GM10248 (cell line): ENCODE data around the gene GPR137B.
"Not testable (repeated sequence)": the region's sequence is repeated elsewhere in the genome, so short reads cannot be mapped to it uniquely, and the experiment has no call there.

Experiments
- CTCF ChIA-PET: fragments of 300-600 bp; sonication (Branson Sonifier 250); formaldehyde crosslinking; extraction: SDS; loops from one replicate; lab custom pipeline; 2021; ENCODE audit warnings: antibody characterized with exemption; lab: Yijun Ruan, JAX
- POLR2A ChIA-PET: fragments of 350-650 bp; sonication (Branson Sonifier 250); formaldehyde crosslinking; extraction: SDS; loops from one replicate; lab custom pipeline; 2020; ENCODE audit warnings: antibody characterized with exemption; lab: Yijun Ruan, JAX
- DNase-seq: peaks from one replicate; pipeline ENCODE4 v3.0.0; 2012; ENCODE audit errors: extremely low spot score
- TF ChIP-seq, protein P1 (sequence below): IDR thresholded peaks from 2 replicates; pipeline ENCODE4 v1.5.1; 2012; ENCODE audit warnings: mild to moderate bottlenecking, low read depth; ENCODE audit errors: extremely low read depth, missing control alignments, control extremely low read depth

GPR137B gene, protein sequence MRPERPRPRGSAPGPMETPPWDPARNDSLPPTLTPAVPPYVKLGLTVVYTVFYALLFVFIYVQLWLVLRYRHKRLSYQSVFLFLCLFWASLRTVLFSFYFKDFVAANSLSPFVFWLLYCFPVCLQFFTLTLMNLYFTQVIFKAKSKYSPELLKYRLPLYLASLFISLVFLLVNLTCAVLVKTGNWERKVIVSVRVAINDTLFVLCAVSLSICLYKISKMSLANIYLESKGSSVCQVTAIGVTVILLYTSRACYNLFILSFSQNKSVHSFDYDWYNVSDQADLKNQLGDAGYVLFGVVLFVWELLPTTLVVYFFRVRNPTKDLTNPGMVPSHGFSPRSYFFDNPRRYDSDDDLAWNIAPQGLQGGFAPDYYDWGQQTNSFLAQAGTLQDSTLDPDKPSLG

DNA sequence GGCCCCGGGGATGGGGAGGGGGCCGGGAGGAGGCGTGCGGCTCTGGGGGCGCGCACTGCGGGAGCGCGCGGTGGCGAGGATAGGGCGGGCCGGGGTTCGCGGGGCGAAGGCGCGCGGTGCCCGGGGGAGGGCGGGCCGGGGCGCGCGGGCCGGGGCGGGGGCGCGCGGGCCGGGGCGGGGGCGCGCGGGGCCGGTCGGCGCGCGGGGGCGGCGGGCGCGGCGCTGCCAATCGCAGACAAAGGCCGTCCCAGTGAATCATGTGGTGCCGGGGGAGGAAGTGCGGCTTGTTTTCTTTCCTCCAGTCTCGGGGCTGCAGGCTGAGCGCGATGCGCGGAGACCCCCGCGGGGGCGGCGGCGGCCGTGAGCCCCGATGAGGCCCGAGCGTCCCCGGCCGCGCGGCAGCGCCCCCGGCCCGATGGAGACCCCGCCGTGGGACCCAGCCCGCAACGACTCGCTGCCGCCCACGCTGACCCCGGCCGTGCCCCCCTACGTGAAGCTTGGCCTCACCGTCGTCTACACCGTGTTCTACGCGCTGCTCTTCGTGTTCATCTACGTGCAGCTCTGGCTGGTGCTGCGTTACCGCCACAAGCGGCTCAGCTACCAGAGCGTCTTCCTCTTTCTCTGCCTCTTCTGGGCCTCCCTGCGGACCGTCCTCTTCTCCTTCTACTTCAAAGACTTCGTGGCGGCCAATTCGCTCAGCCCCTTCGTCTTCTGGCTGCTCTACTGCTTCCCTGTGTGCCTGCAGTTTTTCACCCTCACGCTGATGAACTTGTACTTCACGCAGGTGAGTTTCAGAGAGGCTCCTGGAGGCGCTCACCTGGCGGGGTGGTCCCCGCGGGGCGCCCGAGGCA, at the start of gene GPR137B:
Gene GPR137B (plus strand): TSS at position 287 of the 851 bp plus-strand sequence. CDS start 84 bp downstream, at position 371.
- POLR2A ChIA-PET: interaction anchor here (1.6 kb wide), 1 partner anchor 14 kb away, joined by 4 read pairs; no protein-coding TSS in a partner anchor

DNA sequence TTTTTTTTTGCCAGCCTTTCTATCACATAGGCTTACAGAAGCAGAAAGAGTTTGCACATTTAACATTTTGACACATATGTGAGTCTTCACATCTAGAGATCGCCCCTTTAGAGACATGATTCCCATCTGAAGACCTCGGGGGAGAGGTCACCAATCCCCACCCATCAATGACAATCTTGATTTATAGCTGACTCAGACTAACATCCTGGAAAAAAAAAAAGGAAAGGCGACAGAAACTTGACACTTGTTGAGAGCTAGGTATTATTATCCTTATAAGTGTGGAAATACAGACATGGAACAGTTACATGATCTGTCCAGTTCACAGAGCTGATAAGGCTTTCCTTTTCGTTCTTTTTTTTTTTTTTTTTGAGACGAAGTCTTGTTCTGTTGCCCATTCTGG, 49.4 kb upstream of the GPR137B start:
- DNase-seq: no peak
- POLR2A ChIA-PET: no interaction called here
- CTCF ChIA-PET: interaction anchor here (1.4 kb wide), 1 partner anchor 28 kb away, joined by 3 read pairs; no protein-coding TSS in a partner anchor
- TF ChIP-seq, protein P1, sequence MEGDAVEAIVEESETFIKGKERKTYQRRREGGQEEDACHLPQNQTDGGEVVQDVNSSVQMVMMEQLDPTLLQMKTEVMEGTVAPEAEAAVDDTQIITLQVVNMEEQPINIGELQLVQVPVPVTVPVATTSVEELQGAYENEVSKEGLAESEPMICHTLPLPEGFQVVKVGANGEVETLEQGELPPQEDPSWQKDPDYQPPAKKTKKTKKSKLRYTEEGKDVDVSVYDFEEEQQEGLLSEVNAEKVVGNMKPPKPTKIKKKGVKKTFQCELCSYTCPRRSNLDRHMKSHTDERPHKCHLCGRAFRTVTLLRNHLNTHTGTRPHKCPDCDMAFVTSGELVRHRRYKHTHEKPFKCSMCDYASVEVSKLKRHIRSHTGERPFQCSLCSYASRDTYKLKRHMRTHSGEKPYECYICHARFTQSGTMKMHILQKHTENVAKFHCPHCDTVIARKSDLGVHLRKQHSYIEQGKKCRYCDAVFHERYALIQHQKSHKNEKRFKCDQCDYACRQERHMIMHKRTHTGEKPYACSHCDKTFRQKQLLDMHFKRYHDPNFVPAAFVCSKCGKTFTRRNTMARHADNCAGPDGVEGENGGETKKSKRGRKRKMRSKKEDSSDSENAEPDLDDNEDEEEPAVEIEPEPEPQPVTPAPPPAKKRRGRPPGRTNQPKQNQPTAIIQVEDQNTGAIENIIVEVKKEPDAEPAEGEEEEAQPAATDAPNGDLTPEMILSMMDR: no peak

More for the DNA sequence above, at the start of gene GPR137B:
- TF ChIP-seq, protein P1: no peak
- peak; percentile 89 for DNase-seq
- CTCF ChIA-PET: interaction anchor here (3.4 kb wide), 1 partner anchor 13 kb away, joined by 15 read pairs; no protein-coding TSS in a partner anchor

DNA sequence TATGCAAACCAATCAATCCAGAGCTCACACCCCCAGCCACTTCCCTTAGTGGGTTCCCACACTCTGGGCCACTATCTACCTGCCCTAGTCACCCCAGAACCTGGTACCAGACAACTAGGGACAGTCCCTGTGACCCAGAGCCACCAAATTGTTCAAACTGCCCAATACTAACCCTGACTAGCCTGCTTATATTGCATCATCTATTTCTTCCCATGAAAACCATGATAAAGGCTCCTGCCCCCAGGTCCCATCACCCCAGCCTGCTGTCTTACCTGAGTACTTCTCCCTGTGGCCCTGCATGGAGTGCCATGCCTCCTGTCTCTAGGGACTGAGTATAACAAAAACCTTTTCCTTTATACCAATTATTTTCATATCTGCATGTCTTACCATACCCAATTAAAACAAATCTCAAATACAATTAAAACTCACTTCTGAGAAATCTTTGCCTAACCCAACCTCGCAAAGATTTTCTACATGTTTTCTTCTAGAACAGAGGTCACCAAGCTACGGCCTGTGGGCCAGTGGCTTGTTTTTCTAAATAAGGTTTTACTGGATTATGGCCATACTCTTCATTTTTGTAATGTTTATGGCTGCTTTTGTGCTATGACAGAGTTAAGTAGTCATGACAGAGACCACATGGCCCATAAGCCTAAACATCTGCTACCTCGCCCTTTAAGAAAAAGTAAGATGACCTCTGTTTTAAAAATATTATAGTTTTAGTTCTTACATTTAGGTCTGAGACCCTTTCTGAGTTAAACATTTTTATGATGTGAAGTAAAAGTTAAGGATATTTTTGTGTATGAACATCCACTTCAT, 46.4 kb upstream of the GPR137B start:
- CTCF ChIA-PET: interaction anchor here (1.1 to 1.5 kb wide), 2 partner anchors 31 to 44 kb away, joined by 3 read pairs; no protein-coding TSS in a partner anchor
- DNase-seq: no peak

GRCh38 chr1:236096660-236097482, 45.5 kb upstream of the GPR137B start:
- DNase-seq, POLR2A ChIA-PET: not testable (repeated sequence)
- CTCF ChIA-PET: interaction anchor here (1.5 kb wide), 1 partner anchor 45 kb away, joined by 3 read pairs; no protein-coding TSS in a partner anchor

More for the DNA sequence above, 46.4 kb upstream of the GPR137B start:
- TF ChIP-seq, protein P1: no peak
- POLR2A ChIA-PET: no interaction called here

GRCh38 chr1:236098267-236098666, 44.1 kb upstream of the GPR137B start:
- TF ChIP-seq, protein P1: no peak
- CTCF ChIA-PET: no interaction called here
- POLR2A ChIA-PET: no interaction called here
- no peak for DNase-seq
